ENCODE data around the gene TMED1. TPM values are rescaled to one million over a fixed set of nuclear protein-coding genes. Genes with fewer than 3 reads are reported as not detected.
A peak's percentile ranks its signal among the peaks of the same experiment; 100 is the strongest.

Gene TMED1
- total and polyA plus RNA-seq, 2 of the 13 experiments (the other 11 are each of a cell fraction or from before 2014, with no cell fraction given): 48.3 to 51.8 TPM

GRCh38 chr19:10835754-10836478 is at the start of gene TMED1 (continued):
- TF ChIP-seq NFATC3 (CRISPR knock-in tag; IDR thresholded peaks at IDR 0.05): no peak
- no peak for TF ChIP-seq NCOA1 (CRISPR knock-in tag; IDR thresholded peaks at IDR 0.05)
- no peak for TF ChIP-seq ATAD3A (CRISPR knock-in tag; IDR thresholded peaks at IDR 0.05)
- peak; percentile 53; a peak in 3 of 4 replicates for TF ChIP-seq HMGXB4 (CRISPR knock-in tag; IDR thresholded peaks at IDR 0.05; ENCODE audit: borderline replicate concordance in 1 of 2, low read depth in 1 of 2)
- TF ChIP-seq FUBP1 (CRISPR knock-in tag; IDR thresholded peaks at IDR 0.05; ENCODE audit: borderline replicate concordance): no peak
- no peak; the same call in 1 of the 2 replicates for TF ChIP-seq ZNF546 (CRISPR knock-in tag; conservative IDR thresholded peaks at IDR 0.05)
- no peak for TF ChIP-seq ZNF614 (CRISPR knock-in tag; IDR thresholded peaks at IDR 0.05; ENCODE audit: borderline replicate concordance)
- no peak for TF ChIP-seq TEAD2 (CRISPR knock-in tag; IDR thresholded peaks at IDR 0.05)
- no peak for TF ChIP-seq FOXP1 (IDR thresholded peaks at IDR 0.05)
- TF ChIP-seq FOXP1 (CRISPR knock-in tag; IDR thresholded peaks at IDR 0.05): no peak
- TF ChIP-seq ZSCAN22 (CRISPR knock-in tag; IDR thresholded peaks at IDR 0.05): 0 out of 2 replicates have a peak, but pooled peaks have one; percentile 43
- no peak for TF ChIP-seq SRY (CRISPR knock-in tag; IDR thresholded peaks at IDR 0.05)
- no peak for TF ChIP-seq ZNF484 (CRISPR knock-in tag; IDR thresholded peaks at IDR 0.05; ENCODE audit: borderline replicate concordance, low read depth)
- TF ChIP-seq ZNF282 (IDR thresholded peaks at IDR 0.05; ENCODE audit: partially characterized antibody): no peak
- no peak for TF ChIP-seq MED13 (CRISPR knock-in tag; IDR thresholded peaks at IDR 0.05)
- no peak for TF ChIP-seq CBX2 (IDR thresholded peaks at IDR 0.05; ENCODE audit: low read depth, low read length)
- TF ChIP-seq CBX2 (CRISPR knock-in tag; IDR thresholded peaks at IDR 0.05; ENCODE audit: low read depth): no peak
- TF ChIP-seq ZZZ3 (CRISPR knock-in tag; IDR thresholded peaks at IDR 0.05; ENCODE audit: borderline replicate concordance): 0 out of 2 replicates have a peak, but pooled peaks have one; percentile 41
- TF ChIP-seq KLF13 (CRISPR knock-in tag; IDR thresholded peaks at IDR 0.05): 0 out of 2 replicates have a peak, but pooled peaks have one; percentile 55
- no peak for TF ChIP-seq TCF12 (IDR thresholded peaks at IDR 0.05)
- no peak for TF ChIP-seq TCF12 (CRISPR knock-in tag; IDR thresholded peaks at IDR 0.05)
- TF ChIP-seq HNRNPK (IDR thresholded peaks at IDR 0.05; ENCODE audit: low read depth, low read length, poor library complexity, severe bottlenecking): peak; percentile 77
- no peak; the same call in 1 of the 2 replicates for TF ChIP-seq MIER3 (CRISPR knock-in tag; IDR thresholded peaks at IDR 0.05; ENCODE audit: borderline replicate concordance)
- no peak for TF ChIP-seq ZBTB7A (CRISPR knock-in tag; IDR thresholded peaks at IDR 0.05)
- no peak for TF ChIP-seq ZNF841 (CRISPR knock-in tag; IDR thresholded peaks at IDR 0.05; ENCODE audit: borderline replicate concordance)
- no peak for TF ChIP-seq DZIP1 (CRISPR knock-in tag; IDR thresholded peaks at IDR 0.05)
